Suppressor macrophage treated with lipopolysaccharide for 4 hours (primary cell): Measurements from ENCODE around the gene THRB.
"Not testable (repeated sequence)": the region's sequence is repeated elsewhere in the genome, so short reads cannot be mapped to it uniquely, and the experiment has no call there.

ENCODE experiments used
- DNase-seq: peaks from one replicate; pipeline ENCODE4 v3.0.0-alpha.2; 2020

The THRB gene

GRCh38 chr3:24400450-24400849 lies 94.2 kb downstream of the THRB start:
- no peak for DNase-seq

- DNase-seq: no peak
Observed at GRCh38 chr3:24400015-24400414, 94.6 kb downstream of the THRB start.

GRCh38 chr3:24399614-24400013 lies 95.0 kb downstream of the THRB start:
- no peak for DNase-seq

GRCh38 chr3:24398712-24399111 lies 95.9 kb downstream of the THRB start:
- not testable (repeated sequence) for DNase-seq

- no peak for DNase-seq
Observed at GRCh38 chr3:24396338-24396737, 98.3 kb downstream of the THRB start.

GRCh38 chr3:24394754-24395153 lies 99.9 kb downstream of the THRB start:
- no peak for DNase-seq

- no peak for DNase-seq
Observed at GRCh38 chr3:24393316-24393715, 101.3 kb downstream of the THRB start.

- no peak for DNase-seq
Observed at GRCh38 chr3:24390169-24391130, 104.2 kb downstream of the THRB start.

GRCh38 chr3:24389108-24390090 lies 105.3 kb downstream of the THRB start:
- DNase-seq: no peak

GRCh38 chr3:24388611-24389010 lies 106.0 kb downstream of the THRB start:
- no peak for DNase-seq

- no peak for DNase-seq
Observed at GRCh38 chr3:24388159-24388558, 106.5 kb downstream of the THRB start.

GRCh38 chr3:24387493-24387892 lies 107.2 kb downstream of the THRB start:
- DNase-seq: no peak

GRCh38 chr3:24387000-24387399 lies 107.7 kb downstream of the THRB start:
- no peak for DNase-seq

- no peak for DNase-seq
Observed at GRCh38 chr3:24386458-24386857, 108.2 kb downstream of the THRB start.

GRCh38 chr3:24385012-24385615 lies 109.5 kb downstream of the THRB start:
- DNase-seq: no peak

- DNase-seq: no peak
Observed at GRCh38 chr3:24382647-24383046, 112.0 kb downstream of the THRB start.

GRCh38 chr3:24379936-24380335 lies 114.7 kb downstream of the THRB start:
- no peak for DNase-seq

- DNase-seq: no peak
Observed at GRCh38 chr3:24378313-24378712, 116.3 kb downstream of the THRB start.

GRCh38 chr3:24377218-24377993 lies 117.2 kb downstream of the THRB start:
- peak; percentile 72 for DNase-seq

- DNase-seq: no peak
Observed at GRCh38 chr3:24375947-24376384, 118.7 kb downstream of the THRB start.

GRCh38 chr3:24374801-24375200 lies 119.8 kb downstream of the THRB start:
- DNase-seq: no peak
